Natural killer cell (primary cell): ENCODE data around the gene NYNRIN. TPM values are rescaled to one million over a fixed set of nuclear protein-coding genes. Genes with fewer than 3 reads are reported as not detected.
A peak's percentile ranks its signal among the peaks of the same experiment; 100 is the strongest.

ENCODE experiments used
- ATAC-seq, 3 donors: fragments of 150-1000 bp in 2 of 3; fragments of 200-7000 bp in 1 of 3; cut with Tn5 transposase; 1 replicate in 1 of 3; 2 replicates in 2 of 3; pipeline ENCODE4 v1.10.0; 2021; ENCODE audit warnings: mild to moderate bottlenecking in 2 of 3, moderate library complexity in 2 of 3
- DNase-seq, 2 donors: peaks; one replicate each; pipeline versions ENCODE4 v3.0.0 to v3.0.0-alpha.2; 2013 to 2021; ENCODE audit warnings: mixed read lengths in 1 of 2
- H3K27ac ChIP-seq: one replicate; pipeline ENCODE4 v1.5.1; 2013; ENCODE audit warnings: mild to moderate bottlenecking, low read length
- H3K27me3 ChIP-seq: one replicate; pipeline ENCODE4 v1.6.1; 2013; ENCODE audit warnings: low read length; ENCODE audit not compliant: control insufficient read depth, insufficient read depth
- H3K36me3 ChIP-seq: one replicate; pipeline ENCODE4 v1.6.1; 2013; ENCODE audit warnings: low read length; ENCODE audit not compliant: control insufficient read depth, insufficient read depth
- H3K4me1 ChIP-seq: one replicate; pipeline ENCODE4 v1.6.1; 2013; ENCODE audit warnings: low read length; ENCODE audit not compliant: control insufficient read depth, insufficient read depth
- H3K4me3 ChIP-seq: one replicate; pipeline ENCODE4 v1.5.1; 2013; ENCODE audit warnings: low read length
- H3K9me3 ChIP-seq: one replicate; pipeline ENCODE4 v1.6.1; 2013; ENCODE audit warnings: low read length; ENCODE audit not compliant: control insufficient read depth, insufficient read depth
- H3K27ac Mint-ChIP-seq, 2 donors: one replicate each; pipeline ENCODE4 v1.8.0; 2022; ENCODE audit warnings: mild to moderate bottlenecking in 2 of 2, mixed read lengths in 2 of 2, moderate library complexity in 1 of 2
- H3K27me3 Mint-ChIP-seq, 2 donors: one replicate each; pipeline ENCODE4 v1.8.0; 2022; ENCODE audit warnings: low read depth in 2 of 2, mixed read lengths in 2 of 2
- H3K36me3 Mint-ChIP-seq: one replicate; pipeline ENCODE4 v1.8.0; 2022; ENCODE audit warnings: mixed read lengths
- H3K4me1 Mint-ChIP-seq, 2 donors: one replicate each; pipeline ENCODE4 v1.8.0; 2022; ENCODE audit warnings: mixed read lengths in 2 of 2
- H3K4me3 Mint-ChIP-seq: one replicate; pipeline ENCODE4 v1.8.0; 2022; ENCODE audit warnings: mild to moderate bottlenecking, moderate library complexity, mixed read lengths
- H3K9me3 Mint-ChIP-seq, 2 donors: one replicate each; pipeline ENCODE4 v1.8.0; 2022; ENCODE audit warnings: mixed read lengths in 2 of 2
- WGBS: methylation state at CpG from one replicate; pipeline ENCODE4 v1.1.7; 2013; ENCODE audit warnings: missing lambda C conversion rate; ENCODE audit not compliant: insufficient coverage; 5-methylcytosine and 5-hydroxymethylcytosine counted together
- intact Hi-C: fragments of 100-400 bp; cut with micrococcal nuclease; formaldehyde crosslinking; loops from one replicate; pipeline ENCODE4 v1.14.2; 2022
- total RNA-seq, 4 donors: library from RNA; stranded (reverse); fragments of 120-200 nt in 1 of 4; gene quantifications; one replicate each; pipeline versions ENCODE4 v1.2.3 to v1.2.4, GENCODE V29; 2013 to 2022
- TF ChIP-seq, protein P1 (sequence below): fragments of 200-600 bp; IDR thresholded peaks from one replicate; pipeline ENCODE4 v1.8.0; 2022; ENCODE audit warnings: antibody characterized with exemption

NYNRIN gene
- total RNA-seq, 3 donors from 2014 or later (not counting 1 experiment from before 2014, with no cell fraction given): 0.23 to 0.53 (median 0.42) TPM

DNA sequence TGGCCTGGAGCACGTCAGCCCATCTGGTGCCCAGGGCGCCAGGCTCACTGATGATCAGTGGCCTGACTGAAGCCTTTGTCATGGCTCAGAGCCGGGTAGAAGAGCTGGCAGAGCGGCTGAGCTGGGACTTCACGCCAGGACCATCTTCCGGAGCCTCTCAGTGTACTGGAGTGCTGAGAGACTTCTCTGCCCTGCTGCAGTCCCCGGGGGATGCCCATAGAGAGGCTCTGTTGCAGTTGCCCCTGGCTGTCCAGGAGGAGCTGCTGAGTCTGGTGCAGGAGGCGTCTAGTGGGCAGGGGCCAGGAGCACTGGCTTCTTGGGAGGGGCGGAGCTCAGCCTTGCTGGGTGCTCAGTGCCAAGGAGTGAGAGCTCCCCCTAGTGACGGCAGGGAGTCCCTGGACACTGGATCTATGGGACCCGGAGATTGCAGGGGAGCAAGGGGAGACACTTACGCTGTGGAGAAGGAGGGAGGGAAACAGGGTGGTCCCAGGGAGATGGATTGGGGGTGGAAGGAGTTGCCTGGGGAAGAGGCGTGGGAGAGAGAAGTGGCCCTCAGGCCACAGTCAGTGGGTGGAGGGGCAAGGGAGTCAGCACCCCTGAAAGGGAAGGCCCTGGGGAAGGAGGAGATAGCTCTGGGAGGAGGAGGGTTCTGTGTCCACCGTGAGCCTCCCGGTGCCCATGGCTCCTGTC lies 32.9 kb downstream of the NYNRIN start:
- Histone ChIP-seq H3K9me3 (no peaks in the 10 kb centered on the region), H3K27ac (peak overlapping the region; percentile 99), H3K4me1 (peaks cover 36% of the 10 kb centered on the region), H3K27me3 (no peaks in the 10 kb centered on the region), H3K36me3 (peaks cover 34% of the 10 kb centered on the region), H3K4me3 (peak overlapping the region; percentile 93)
- Mint-ChIP-seq H3K4me3 (peak overlapping the region; percentile 84), H3K4me1 (peaks cover 18 to 45% of the 10 kb centered on the region in 2 donors), H3K36me3 (no peaks in the 10 kb centered on the region), H3K9me3 (no peaks in the 10 kb centered on the region), H3K27ac (peak overlapping the region; percentile 87 to 97), H3K27me3 (no peaks in the 10 kb centered on the region)
- TF ChIP-seq, protein P1, sequence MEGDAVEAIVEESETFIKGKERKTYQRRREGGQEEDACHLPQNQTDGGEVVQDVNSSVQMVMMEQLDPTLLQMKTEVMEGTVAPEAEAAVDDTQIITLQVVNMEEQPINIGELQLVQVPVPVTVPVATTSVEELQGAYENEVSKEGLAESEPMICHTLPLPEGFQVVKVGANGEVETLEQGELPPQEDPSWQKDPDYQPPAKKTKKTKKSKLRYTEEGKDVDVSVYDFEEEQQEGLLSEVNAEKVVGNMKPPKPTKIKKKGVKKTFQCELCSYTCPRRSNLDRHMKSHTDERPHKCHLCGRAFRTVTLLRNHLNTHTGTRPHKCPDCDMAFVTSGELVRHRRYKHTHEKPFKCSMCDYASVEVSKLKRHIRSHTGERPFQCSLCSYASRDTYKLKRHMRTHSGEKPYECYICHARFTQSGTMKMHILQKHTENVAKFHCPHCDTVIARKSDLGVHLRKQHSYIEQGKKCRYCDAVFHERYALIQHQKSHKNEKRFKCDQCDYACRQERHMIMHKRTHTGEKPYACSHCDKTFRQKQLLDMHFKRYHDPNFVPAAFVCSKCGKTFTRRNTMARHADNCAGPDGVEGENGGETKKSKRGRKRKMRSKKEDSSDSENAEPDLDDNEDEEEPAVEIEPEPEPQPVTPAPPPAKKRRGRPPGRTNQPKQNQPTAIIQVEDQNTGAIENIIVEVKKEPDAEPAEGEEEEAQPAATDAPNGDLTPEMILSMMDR: peak; percentile 81
- DNase-seq: peak; percentile 82 to 96
- peak; percentile 53 to 72 (median 57) for ATAC-seq
- WGBS: 52% methylated on average over 15 of the region's 15 CpGs
- intact Hi-C loops: loop anchor here (1.0 to 10.0 kb wide), 5 partner anchors 11 to 215 kb away; partner anchors contain the start of genes MDP1, SDR39U1 and TINF2

DNA sequence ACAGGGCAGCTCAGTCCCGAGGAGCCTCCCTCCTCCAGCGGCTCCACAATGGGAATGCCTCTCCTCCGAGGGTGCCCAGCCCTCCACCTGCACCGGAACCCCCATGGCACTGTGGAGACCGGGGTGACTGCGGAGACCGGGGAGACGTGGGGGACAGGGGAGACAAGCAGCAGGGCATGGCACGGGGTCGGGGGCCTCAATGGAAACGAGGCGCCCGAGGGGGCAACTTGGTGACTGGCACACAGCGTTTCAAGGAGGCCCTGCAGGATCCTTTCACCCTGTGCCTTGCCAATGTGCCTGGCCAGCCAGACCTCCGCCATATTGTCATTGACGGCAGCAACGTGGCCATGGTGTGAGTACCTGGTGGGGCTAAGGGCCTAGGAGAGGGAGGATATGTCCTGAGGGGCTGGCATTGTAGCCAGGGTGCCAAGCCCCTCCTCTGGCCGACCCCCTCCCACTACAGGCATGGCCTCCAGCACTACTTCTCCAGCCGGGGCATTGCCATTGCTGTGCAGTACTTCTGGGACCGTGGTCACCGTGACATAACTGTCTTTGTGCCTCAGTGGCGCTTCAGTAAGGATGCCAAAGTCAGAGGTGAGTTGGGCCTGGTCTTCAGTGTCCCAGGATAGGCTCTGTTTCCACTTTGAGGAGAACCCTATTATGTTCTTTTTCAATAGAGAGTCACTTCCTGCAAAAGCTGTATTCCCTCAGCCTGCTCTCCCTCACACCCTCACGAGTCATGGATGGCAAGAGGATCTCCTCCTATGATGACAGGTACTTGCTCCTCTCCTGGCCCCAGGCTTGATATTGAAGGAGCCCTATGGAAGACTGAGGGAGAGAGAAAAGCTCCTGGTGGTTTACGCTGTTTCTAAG lies 33.7 kb downstream of the NYNRIN start:
- Histone ChIP-seq H3K9me3 (no peaks in the 10 kb centered on the region), H3K36me3 (peaks cover 42% of the 10 kb centered on the region), H3K27me3 (no peaks in the 10 kb centered on the region), H3K4me1 (peaks cover 44% of the 10 kb centered on the region), H3K4me3 (no peak overlapping the region), H3K27ac (no peak overlapping the region)
- H3K36me3 Mint-ChIP-seq: no peaks in the 10 kb centered on the region
- 96% methylated on average over 23 of the region's 24 CpGs for WGBS
- ATAC-seq (no peak), DNase-seq (no peak)
- intact Hi-C loops: loop anchor here (10.0 kb wide), 1 partner anchor 188 kb away; the partner anchor contains the start of gene TINF2
- peaks cover 23 to 51% of the 10 kb centered on the region in 2 donors for H3K4me1 Mint-ChIP-seq
- no peaks in the 10 kb centered on the region for H3K27me3 Mint-ChIP-seq
- TF ChIP-seq, protein P1: no peak
- H3K4me3 Mint-ChIP-seq: peak overlapping the region; percentile 17
- H3K9me3 Mint-ChIP-seq: no peaks in the 10 kb centered on the region
- H3K27ac Mint-ChIP-seq: peak overlapping the region; percentile 87 to 97

GRCh38 chr14:24434036-24434435 lies 35.2 kb downstream of the NYNRIN start:
- 90% methylated on average over 6 of the region's 7 CpGs for WGBS
- H3K27ac Mint-ChIP-seq: no peak overlapping the region

More at GRCh38 chr14:24434036-24434435, 35.2 kb downstream of the NYNRIN start:
- intact Hi-C loops: loop anchor here (10.0 kb wide), 1 partner anchor 189 kb away; the partner anchor contains the start of gene TINF2
- no peaks in the 10 kb centered on the region for H3K9me3 ChIP-seq
- no peaks in the 10 kb centered on the region for H3K36me3 Mint-ChIP-seq
- H3K9me3 Mint-ChIP-seq: no peaks in the 10 kb centered on the region
- TF ChIP-seq, protein P1: no peak
- no peaks in the 10 kb centered on the region for H3K27me3 ChIP-seq
- no peak overlapping the region for H3K4me3 Mint-ChIP-seq
- H3K4me3 ChIP-seq: no peak overlapping the region
- DNase-seq (no peak), ATAC-seq (no peak)
- H3K36me3 ChIP-seq: peaks cover 56% of the 10 kb centered on the region
- H3K4me1 ChIP-seq: peaks cover 42% of the 10 kb centered on the region
- no peak overlapping the region for H3K27ac ChIP-seq
- H3K27me3 Mint-ChIP-seq: no peaks in the 10 kb centered on the region
- peaks cover 29 to 58% of the 10 kb centered on the region in 2 donors for H3K4me1 Mint-ChIP-seq
